Heart left ventricle (tissue), 13 donors: ENCODE results near the gene LYAR.

Source experiments
- CTCF ChIP-seq, 12 donors: fragments of 200-600 bp; sonication (generic) in 4 of 12; IDR thresholded peaks; one replicate each; pipeline versions ENCODE4 v1.5.0 to v1.8.0; 2018 to 2022; ENCODE audit warnings: antibody characterized with exemption in 12 of 12, mild to moderate bottlenecking in 5 of 12
- POLR2A ChIP-seq, 2 donors: fragments of 450-650 bp; IDR thresholded peaks; one replicate each; pipeline ENCODE4 v1.6.1; 2017; ENCODE audit warnings: antibody characterized with exemption in 2 of 2, mild to moderate bottlenecking in 2 of 2, moderate library complexity in 2 of 2
- donor health status: ischemic (EF 13 %, LVEDD 7.1; RV severe dilation, severe dysfunction).
- donor health status: DM: no; HTN: yes; CAD: no.
- donor health status: DM: no; HTN: no; CAD: no.
- donor health status: ischemic (EF 25% LVEDD 6.9; RV normal size, moderate dysfunction).
- donor health status: ischemic (EF 25% LVEDD 5.7; RV mildly dilated, moderate dysfunction).
- donor health status: ischemic (EF 35%, LVEDD 5.7; RV mildly dilated, moderate dysfunction).
- donor health status: nonischemic (EF 11% LVEDD 7.7; RV severe dilation, severe dysfunction).
- donor health status: DM: yes; HTN: yes; CAD: no.
- donor health status: PGD.
- donor health status: ischemic (EF 29% LVEDD 5.4; RV normal size, mild dysfunction).
- donor health status: nonischemic (EF 23%, LVEDD 6.1; RV moderate dilation, normal function).

DNA sequence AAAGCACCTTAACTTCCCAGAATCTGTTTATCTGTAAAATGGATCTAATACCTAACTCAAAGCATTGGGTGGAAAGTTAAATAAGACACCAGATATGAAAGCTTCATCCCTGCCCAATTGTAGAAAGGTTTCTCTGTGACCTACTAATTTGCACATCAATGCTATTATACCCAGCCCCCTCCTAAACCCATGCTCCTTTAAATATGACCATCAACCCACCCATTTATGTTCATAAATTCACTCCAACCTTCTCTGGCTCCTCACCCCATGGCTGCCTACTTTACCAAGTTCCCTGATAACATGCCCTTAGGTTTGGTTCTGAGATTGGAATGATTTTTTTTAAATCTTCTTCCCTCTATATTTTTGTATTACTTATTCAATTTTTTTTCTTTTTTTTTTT is 1.9 kb downstream of the LYAR start:
- TF ChIP-seq CTCF (IDR thresholded peaks at IDR 0.05) (no peak), POLR2A (IDR thresholded peaks at IDR 0.05) (no peak)
